T-helper 9 cell (primary cell): ENCODE data around the gene FAM53B.

ENCODE experiments used
- DNase-seq: peaks from one replicate; pipeline ENCODE4 v3.0.0-alpha.2; 2020

Gene FAM53B

GRCh38 chr10:124677749-124678556 is 66.2 kb downstream of the FAM53B start:
- DNase-seq = no peak

GRCh38 chr10:124677293-124677699 is 66.9 kb downstream of the FAM53B start:
- DNase-seq = no peak

- no peak for DNase-seq
Observed at GRCh38 chr10:124676416-124677062, 67.6 kb downstream of the FAM53B start.

- DNase-seq = no peak
Observed at GRCh38 chr10:124675824-124676223, 68.4 kb downstream of the FAM53B start.

GRCh38 chr10:124675261-124675660 is 68.9 kb downstream of the FAM53B start:
- no peak for DNase-seq

GRCh38 chr10:124674768-124675222 is 69.4 kb downstream of the FAM53B start:
- DNase-seq = no peak

GRCh38 chr10:124672181-124672638 is 72.0 kb downstream of the FAM53B start:
- no peak for DNase-seq

- DNase-seq = no peak
Observed at GRCh38 chr10:124671486-124672075, 72.6 kb downstream of the FAM53B start.

- DNase-seq = no peak
Observed at GRCh38 chr10:124670849-124671248, 73.3 kb downstream of the FAM53B start.

GRCh38 chr10:124669824-124670654 is 74.1 kb downstream of the FAM53B start:
- DNase-seq = no peak

GRCh38 chr10:124669141-124669823 is 74.9 kb downstream of the FAM53B start:
- no peak for DNase-seq

- no peak for DNase-seq
Observed at GRCh38 chr10:124668517-124669051, 75.6 kb downstream of the FAM53B start.

GRCh38 chr10:124667425-124668345 is 76.5 kb downstream of the FAM53B start:
- no peak for DNase-seq

GRCh38 chr10:124666494-124666893 is 77.7 kb downstream of the FAM53B start:
- DNase-seq = no peak

GRCh38 chr10:124665980-124666379 is 78.2 kb downstream of the FAM53B start:
- no peak for DNase-seq

- no peak for DNase-seq
Observed at GRCh38 chr10:124665558-124665957, 78.6 kb downstream of the FAM53B start.

GRCh38 chr10:124665091-124665490 is 79.1 kb downstream of the FAM53B start:
- no peak for DNase-seq

GRCh38 chr10:124663766-124664360 is 80.3 kb downstream of the FAM53B start:
- DNase-seq = no peak

GRCh38 chr10:124663228-124663627 is 81.0 kb downstream of the FAM53B start:
- DNase-seq = no peak

GRCh38 chr10:124661660-124662180 is 82.5 kb downstream of the FAM53B start:
- no peak for DNase-seq
